ENCODE results near the gene JAML. TPM values are rescaled to one million over a fixed set of nuclear protein-coding genes. Genes with fewer than 3 reads are reported as not detected.

Gene JAML
- total and polyA plus RNA-seq, 2 of the 8 experiments (the other 6 are each of a cell fraction or from before 2014, with no cell fraction given), result 0.12 to 0.58 TPM

DNA sequence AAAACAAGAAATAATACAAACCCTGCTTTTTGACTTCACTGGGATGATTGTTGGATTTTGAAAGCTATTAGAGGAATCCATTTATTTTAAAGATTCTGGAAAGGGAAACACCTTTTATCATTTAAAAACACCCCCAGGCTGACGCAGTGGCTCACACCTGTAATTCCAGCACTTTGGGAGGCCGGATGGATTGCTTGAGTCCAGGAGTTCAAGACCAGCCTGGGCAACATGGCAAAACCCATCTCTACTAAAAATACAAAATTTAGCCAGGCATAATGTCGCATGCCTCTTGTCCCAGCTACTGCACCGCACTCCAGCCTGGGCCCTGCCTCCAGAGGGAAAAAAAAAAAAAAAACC lies 48.1 kb downstream of the JAML start (continued):
- TF ChIP-seq RAD21 (IDR thresholded peaks at IDR 0.05 in 1 of 2, conservative IDR thresholded peaks at IDR 0.05 in 1 of 2; ENCODE audit: low read depth in 2 of 2, low read length in 2 of 2) (no peak), SUZ12 (IDR thresholded peaks at IDR 0.05; ENCODE audit: low read length) (no peak), EP300 (IDR thresholded peaks at IDR 0.05; ENCODE audit: borderline replicate concordance in 1 of 2, low read depth in 2 of 2, low read length in 2 of 2) (no peak), SAP30 (IDR thresholded peaks at IDR 0.05; ENCODE audit: insufficient read depth, insufficient replicate concordance, low read length) (no peak), SP4 (IDR thresholded peaks at IDR 0.05; ENCODE audit: low read length) (no peak), PHF8 (conservative IDR thresholded peaks at IDR 0.05; ENCODE audit: low read depth, low read length) (no peak), CEBPB (IDR thresholded peaks at IDR 0.05; ENCODE audit: low read depth, low read length) (no peak), JUND (IDR thresholded peaks at IDR 0.05; ENCODE audit: low read length) (no peak)

All from H1 (cell line).